K562 (cell line): ENCODE data around the gene HEY2. TPM values are rescaled to one million over a fixed set of nuclear protein-coding genes. Genes with fewer than 3 reads are reported as not detected.

ENCODE experiments used
- CBX1 ChIP-seq: sonication (generic); IDR thresholded peaks from 2 replicates; pipeline ENCODE4 v1.6.1; 2016; ENCODE audit warnings: antibody characterized with exemption, low read depth, mild to moderate bottlenecking
- FIP1L1 ChIP-seq: fragments of 200-400 bp; formaldehyde crosslinking; IDR thresholded peaks from 2 replicates; pipeline ENCODE4 v1.6.1; 2018; ENCODE audit warnings: mild to moderate bottlenecking, low read depth, low read length; ENCODE audit not compliant: poor library complexity, severe bottlenecking
- HDAC6 ChIP-seq: IDR thresholded peaks from 2 replicates; pipeline ENCODE4 v1.6.1; 2012; ENCODE audit warnings: low read depth, mild to moderate bottlenecking, control low read depth, inconsistent platforms, low read length, moderate library complexity
- JUNB ChIP-seq: fragments of 450-650 bp; formaldehyde crosslinking; conservative IDR thresholded peaks from 2 replicates; pipeline ENCODE4 v1.4.0; 2020; ENCODE audit warnings: mild to moderate bottlenecking
- JUND ChIP-seq, 2 experiments: IDR thresholded peaks; 2 replicates in 1 of 2; 3 replicates in 1 of 2; pipeline ENCODE4 v1.6.1; 2011; ENCODE audit warnings: borderline replicate concordance in 2 of 2, low read depth in 2 of 2, low read length in 2 of 2, improper control_type of control experiment in 1 of 2, missing biosample characterization in 1 of 2, missing genetic modification characterization in 1 of 2, missing genetic modification reagents in 1 of 2
- KLF10 ChIP-seq: fragments of 250-450 bp; sonication (Bioruptor Pico); IDR thresholded peaks from 2 replicates; pipeline ENCODE4 v1.6.1; 2021; ENCODE audit warnings: matching md5 sums
- MYNN ChIP-seq, 2 experiments: sonication (generic); formaldehyde crosslinking in 1 of 2; IDR thresholded peaks; 2 replicates each; pipeline versions ENCODE4 v1.5.0 to v1.6.1; 2016 to 2020; ENCODE audit warnings: antibody characterized with exemption in 1 of 2, missing genetic modification reagents in 1 of 2
- POLR2G ChIP-seq: fragments of 200-400 bp; formaldehyde crosslinking; IDR thresholded peaks from 2 replicates; pipeline ENCODE4 v1.6.1; 2017; ENCODE audit warnings: low read depth, mild to moderate bottlenecking, antibody characterized with exemption, low read length, moderate library complexity
- RAD21 ChIP-seq, 2 experiments: fragments of 250-450 bp in 1 of 2; fragments of 450-650 bp in 1 of 2; sonication (Bioruptor Pico) in 1 of 2; formaldehyde crosslinking in 1 of 2; IDR thresholded peaks in 1 of 2; conservative IDR thresholded peaks in 1 of 2; 2 replicates each; pipeline versions ENCODE4 v1.4.0 to v1.8.0; 2020 to 2022; ENCODE audit warnings: mild to moderate bottlenecking in 2 of 2, moderate library complexity in 1 of 2
- SRSF1 ChIP-seq: fragments of 200-400 bp; formaldehyde crosslinking; IDR thresholded peaks from 2 replicates; pipeline ENCODE4 v1.6.1; 2017; ENCODE audit warnings: mild to moderate bottlenecking, low read depth, low read length, moderate library complexity
- ZC3H11A ChIP-seq: IDR thresholded peaks from 2 replicates; pipeline ENCODE4 v1.6.1; 2012; ENCODE audit warnings: low read depth, low read length, improper control_type of control experiment
- ZNF696 ChIP-seq: fragments of 250-450 bp; sonication (Bioruptor Pico); conservative IDR thresholded peaks from 2 replicates; pipeline ENCODE4 v1.4.0; 2020; ENCODE audit warnings: mild to moderate bottlenecking, moderate library complexity
- ZNF76 ChIP-seq: fragments of 250-450 bp; sonication (Bioruptor Pico); IDR thresholded peaks from 2 replicates; pipeline ENCODE4 v1.4.0; 2020; ENCODE audit warnings: mild to moderate bottlenecking, moderate library complexity, borderline replicate concordance
- polyA plus RNA-seq, 8 experiments: library from polyadenylated mRNA; depleted of rRNA in 4 of 8; stranded (reverse) in 5 of 8; unstranded in 3 of 8; fragments of >200 nt; fragmentation: Nextera tagmentation in 2 of 8; fragmentation: Illumina TruSeq in 1 of 8; extraction: Ambion mirVana in 2 of 8; extraction: Trizol in 1 of 8; gene quantifications; 2 replicates each; pipeline versions ENCODE4 v1.2.1 to v1.2.3, GENCODE V29; 2011 to 2014; ENCODE audit warnings: inconsistent platforms in 1 of 8, missing spikeins in 1 of 8
- total RNA-seq, 7 experiments: library from RNA; depleted of rRNA in 6 of 7; stranded (reverse); fragments of >200 nt in 6 of 7; fragmentation: Illumina TruSeq in 2 of 7; extraction: Trizol in 2 of 7; gene quantifications; 2 replicates each; pipeline versions ENCODE4 v1.2.1 to v1.2.3, GENCODE V29; 2011 to 2021; ENCODE audit warnings: low replicate concordance in 1 of 7
- TF ChIP-seq, protein P1 (sequence below): fragments of 450-650 bp; IDR thresholded peaks from 2 replicates; pipeline ENCODE4 v1.6.1; 2016; ENCODE audit warnings: borderline replicate concordance
- TF ChIP-seq, protein P2 (sequence below): sonication (generic); formaldehyde crosslinking; IDR thresholded peaks from 2 replicates; pipeline ENCODE4 v1.8.1; 2022; ENCODE audit warnings: missing genetic modification reagents
- TF ChIP-seq, protein P3 (sequence below): fragments of 250-450 bp; sonication (Bioruptor Pico); IDR thresholded peaks from 2 replicates; pipeline ENCODE4 v1.4.0; 2020; ENCODE audit warnings: mild to moderate bottlenecking, moderate library complexity
- TF ChIP-seq, protein P4 (sequence below), 2 experiments: fragments of 150-350 bp in 1 of 2; IDR thresholded peaks; 2 replicates each; pipeline ENCODE4 v1.6.1; 2012 to 2016; ENCODE audit warnings: low read depth in 2 of 2, low read length in 2 of 2, mild to moderate bottlenecking in 1 of 2, moderate library complexity in 1 of 2

HEY2 gene
- total and polyA plus RNA-seq, 9 of the 15 experiments (the other 6 are each of a cell fraction or from before 2014, with no cell fraction given) = 0.03 to 0.07 (median 0.06) TPM; not detected in 5

DNA sequence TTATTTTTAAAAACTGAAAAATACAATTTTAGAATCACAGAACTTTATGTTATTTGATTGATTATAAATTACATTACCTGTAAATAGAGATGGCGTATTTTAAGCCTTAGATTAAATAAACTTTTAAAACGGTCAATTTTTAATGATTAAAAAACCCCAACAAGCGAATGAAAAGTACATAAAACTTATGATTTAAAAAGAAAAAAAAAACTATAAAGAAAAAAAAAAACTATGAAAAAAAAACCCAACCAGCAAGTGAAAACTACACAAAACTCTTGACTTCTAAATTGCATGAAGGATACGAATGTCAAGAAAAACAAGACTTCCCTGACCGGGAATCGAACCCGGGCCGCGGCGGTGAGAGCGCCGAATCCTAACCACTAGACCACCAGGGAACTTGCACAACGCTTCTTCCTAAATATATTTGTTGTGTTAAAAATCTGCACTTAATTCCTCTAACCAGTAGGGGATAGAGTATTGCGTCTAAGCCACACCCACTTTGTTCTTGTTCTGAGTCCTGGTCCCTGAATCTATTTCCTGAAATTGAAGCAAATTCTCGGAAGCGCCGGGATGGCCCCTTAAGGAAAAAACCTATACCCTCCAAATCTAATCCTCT lies 30.6 kb downstream of the HEY2 start (continued):
- TF ChIP-seq, protein P1, sequence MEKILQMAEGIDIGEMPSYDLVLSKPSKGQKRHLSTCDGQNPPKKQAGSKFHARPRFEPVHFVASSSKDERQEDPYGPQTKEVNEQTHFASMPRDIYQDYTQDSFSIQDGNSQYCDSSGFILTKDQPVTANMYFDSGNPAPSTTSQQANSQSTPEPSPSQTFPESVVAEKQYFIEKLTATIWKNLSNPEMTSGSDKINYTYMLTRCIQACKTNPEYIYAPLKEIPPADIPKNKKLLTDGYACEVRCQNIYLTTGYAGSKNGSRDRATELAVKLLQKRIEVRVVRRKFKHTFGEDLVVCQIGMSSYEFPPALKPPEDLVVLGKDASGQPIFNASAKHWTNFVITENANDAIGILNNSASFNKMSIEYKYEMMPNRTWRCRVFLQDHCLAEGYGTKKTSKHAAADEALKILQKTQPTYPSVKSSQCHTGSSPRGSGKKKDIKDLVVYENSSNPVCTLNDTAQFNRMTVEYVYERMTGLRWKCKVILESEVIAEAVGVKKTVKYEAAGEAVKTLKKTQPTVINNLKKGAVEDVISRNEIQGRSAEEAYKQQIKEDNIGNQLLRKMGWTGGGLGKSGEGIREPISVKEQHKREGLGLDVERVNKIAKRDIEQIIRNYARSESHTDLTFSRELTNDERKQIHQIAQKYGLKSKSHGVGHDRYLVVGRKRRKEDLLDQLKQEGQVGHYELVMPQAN = no peak
- TF ChIP-seq RAD21 (CRISPR knock-in tag; conservative IDR thresholded peaks at IDR 0.05 in 1 of 2, IDR thresholded peaks at IDR 0.05 in 1 of 2) (0 out of 4 replicates have a peak, but pooled peaks of 1 of the 2 experiments have one; percentile 9), HDAC6 (no peak; the same call in 1 of the 2 replicates), ZNF76 (CRISPR knock-in tag) (no peak), FIP1L1 (no peak), ZC3H11A (no peak), CBX1 (no peak), POLR2G (no peak), JUND (IDR thresholded peaks at IDR 0.05; ENCODE audit: borderline replicate concordance, low read depth, low read length) (peak; percentile 54; the same call in 1 of the 2 replicates), JUND (tag; IDR thresholded peaks at IDR 0.05; ENCODE audit: borderline replicate concordance, low read depth, low read length) (no peak; the same call in 2 of the 3 replicates), MYNN (IDR thresholded peaks at IDR 0.05) (no peak), MYNN (CRISPR knock-in tag; IDR thresholded peaks at IDR 0.05) (no peak), JUNB (CRISPR knock-in tag) (no peak), KLF10 (CRISPR knock-in tag) (no peak), SRSF1 (no peak), ZNF696 (no peak)
- TF ChIP-seq, protein P2, sequence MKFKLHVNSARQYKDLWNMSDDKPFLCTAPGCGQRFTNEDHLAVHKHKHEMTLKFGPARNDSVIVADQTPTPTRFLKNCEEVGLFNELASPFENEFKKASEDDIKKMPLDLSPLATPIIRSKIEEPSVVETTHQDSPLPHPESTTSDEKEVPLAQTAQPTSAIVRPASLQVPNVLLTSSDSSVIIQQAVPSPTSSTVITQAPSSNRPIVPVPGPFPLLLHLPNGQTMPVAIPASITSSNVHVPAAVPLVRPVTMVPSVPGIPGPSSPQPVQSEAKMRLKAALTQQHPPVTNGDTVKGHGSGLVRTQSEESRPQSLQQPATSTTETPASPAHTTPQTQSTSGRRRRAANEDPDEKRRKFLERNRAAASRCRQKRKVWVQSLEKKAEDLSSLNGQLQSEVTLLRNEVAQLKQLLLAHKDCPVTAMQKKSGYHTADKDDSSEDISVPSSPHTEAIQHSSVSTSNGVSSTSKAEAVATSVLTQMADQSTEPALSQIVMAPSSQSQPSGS (CRISPR knock-in tag) = no peak
- TF ChIP-seq, protein P3, sequence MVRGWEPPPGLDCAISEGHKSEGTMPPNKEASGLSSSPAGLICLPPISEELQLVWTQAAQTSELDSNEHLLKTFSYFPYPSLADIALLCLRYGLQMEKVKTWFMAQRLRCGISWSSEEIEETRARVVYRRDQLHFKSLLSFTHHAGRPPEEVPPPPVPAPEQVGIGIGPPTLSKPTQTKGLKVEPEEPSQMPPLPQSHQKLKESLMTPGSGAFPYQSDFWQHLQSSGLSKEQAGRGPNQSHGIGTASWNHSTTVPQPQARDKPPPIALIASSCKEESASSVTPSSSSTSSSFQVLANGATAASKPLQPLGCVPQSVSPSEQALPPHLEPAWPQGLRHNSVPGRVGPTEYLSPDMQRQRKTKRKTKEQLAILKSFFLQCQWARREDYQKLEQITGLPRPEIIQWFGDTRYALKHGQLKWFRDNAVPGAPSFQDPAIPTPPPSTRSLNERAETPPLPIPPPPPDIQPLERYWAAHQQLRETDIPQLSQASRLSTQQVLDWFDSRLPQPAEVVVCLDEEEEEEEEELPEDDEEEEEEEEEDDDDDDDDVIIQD (CRISPR knock-in tag) = no peak
- TF ChIP-seq, protein P4, sequence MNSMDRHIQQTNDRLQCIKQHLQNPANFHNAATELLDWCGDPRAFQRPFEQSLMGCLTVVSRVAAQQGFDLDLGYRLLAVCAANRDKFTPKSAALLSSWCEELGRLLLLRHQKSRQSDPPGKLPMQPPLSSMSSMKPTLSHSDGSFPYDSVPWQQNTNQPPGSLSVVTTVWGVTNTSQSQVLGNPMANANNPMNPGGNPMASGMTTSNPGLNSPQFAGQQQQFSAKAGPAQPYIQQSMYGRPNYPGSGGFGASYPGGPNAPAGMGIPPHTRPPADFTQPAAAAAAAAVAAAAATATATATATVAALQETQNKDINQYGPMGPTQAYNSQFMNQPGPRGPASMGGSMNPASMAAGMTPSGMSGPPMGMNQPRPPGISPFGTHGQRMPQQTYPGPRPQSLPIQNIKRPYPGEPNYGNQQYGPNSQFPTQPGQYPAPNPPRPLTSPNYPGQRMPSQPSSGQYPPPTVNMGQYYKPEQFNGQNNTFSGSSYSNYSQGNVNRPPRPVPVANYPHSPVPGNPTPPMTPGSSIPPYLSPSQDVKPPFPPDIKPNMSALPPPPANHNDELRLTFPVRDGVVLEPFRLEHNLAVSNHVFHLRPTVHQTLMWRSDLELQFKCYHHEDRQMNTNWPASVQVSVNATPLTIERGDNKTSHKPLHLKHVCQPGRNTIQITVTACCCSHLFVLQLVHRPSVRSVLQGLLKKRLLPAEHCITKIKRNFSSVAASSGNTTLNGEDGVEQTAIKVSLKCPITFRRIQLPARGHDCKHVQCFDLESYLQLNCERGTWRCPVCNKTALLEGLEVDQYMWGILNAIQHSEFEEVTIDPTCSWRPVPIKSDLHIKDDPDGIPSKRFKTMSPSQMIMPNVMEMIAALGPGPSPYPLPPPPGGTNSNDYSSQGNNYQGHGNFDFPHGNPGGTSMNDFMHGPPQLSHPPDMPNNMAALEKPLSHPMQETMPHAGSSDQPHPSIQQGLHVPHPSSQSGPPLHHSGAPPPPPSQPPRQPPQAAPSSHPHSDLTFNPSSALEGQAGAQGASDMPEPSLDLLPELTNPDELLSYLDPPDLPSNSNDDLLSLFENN (IDR thresholded peaks at IDR 0.05; ENCODE audit: low read depth in 2 of 2, low read length in 2 of 2) = no peak
